ENCODE data around the gene ARID1B. TPM values are rescaled to one million over a fixed set of nuclear protein-coding genes. Genes with fewer than 3 reads are reported as not detected.

The ARID1B gene
- total RNA-seq, 2 donors from 2014 or later, result 43.9 to 44.6 TPM

DNA sequence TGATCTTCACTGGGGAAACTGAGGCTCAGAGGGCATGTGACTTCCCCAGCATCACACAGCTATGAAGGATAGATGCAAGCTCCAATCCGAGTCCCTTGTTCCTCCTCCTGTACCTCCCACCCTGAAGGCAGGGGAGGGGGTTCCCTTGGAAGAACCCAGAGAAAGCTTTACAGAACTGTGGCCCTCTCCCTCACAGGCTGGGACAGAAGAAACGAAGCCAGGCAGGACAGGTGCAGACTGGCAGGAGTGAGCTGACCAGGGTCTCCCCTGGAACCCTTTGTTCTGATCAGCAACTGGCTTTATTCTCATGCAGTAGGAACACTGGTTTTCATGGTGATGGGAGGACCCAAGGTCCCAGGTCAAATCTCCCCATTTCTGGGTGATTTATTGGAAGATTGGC is 456.0 kb downstream of the ARID1B start:
- Histone ChIP-seq H3K9me3 (no peaks in the 10 kb centered on the region), H3K36me3 (no peaks in the 10 kb centered on the region)
- TF ChIP-seq, protein P1, sequence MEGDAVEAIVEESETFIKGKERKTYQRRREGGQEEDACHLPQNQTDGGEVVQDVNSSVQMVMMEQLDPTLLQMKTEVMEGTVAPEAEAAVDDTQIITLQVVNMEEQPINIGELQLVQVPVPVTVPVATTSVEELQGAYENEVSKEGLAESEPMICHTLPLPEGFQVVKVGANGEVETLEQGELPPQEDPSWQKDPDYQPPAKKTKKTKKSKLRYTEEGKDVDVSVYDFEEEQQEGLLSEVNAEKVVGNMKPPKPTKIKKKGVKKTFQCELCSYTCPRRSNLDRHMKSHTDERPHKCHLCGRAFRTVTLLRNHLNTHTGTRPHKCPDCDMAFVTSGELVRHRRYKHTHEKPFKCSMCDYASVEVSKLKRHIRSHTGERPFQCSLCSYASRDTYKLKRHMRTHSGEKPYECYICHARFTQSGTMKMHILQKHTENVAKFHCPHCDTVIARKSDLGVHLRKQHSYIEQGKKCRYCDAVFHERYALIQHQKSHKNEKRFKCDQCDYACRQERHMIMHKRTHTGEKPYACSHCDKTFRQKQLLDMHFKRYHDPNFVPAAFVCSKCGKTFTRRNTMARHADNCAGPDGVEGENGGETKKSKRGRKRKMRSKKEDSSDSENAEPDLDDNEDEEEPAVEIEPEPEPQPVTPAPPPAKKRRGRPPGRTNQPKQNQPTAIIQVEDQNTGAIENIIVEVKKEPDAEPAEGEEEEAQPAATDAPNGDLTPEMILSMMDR (IDR thresholded peaks at IDR 0.05), result no peak

DNA sequence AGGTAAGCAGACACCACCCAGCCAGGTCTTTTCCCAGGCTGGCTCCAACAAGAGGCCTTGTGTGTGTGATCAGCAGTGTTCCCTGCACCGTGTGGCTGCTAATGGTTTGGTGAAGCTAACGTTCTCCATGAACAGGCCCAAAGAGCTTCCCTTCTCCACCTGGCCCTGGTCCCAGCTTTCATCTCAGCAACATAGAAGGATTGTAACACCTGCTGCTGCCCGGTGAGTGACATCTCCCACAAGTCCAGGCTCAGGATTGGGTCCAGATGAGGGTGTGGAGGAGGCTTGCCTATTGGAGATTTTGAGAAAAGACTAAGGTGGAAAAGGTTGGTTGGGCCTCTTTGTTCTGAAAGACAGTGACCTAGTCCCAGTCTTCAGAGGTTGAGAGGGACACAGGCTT is 456.5 kb downstream of the ARID1B start:
- peaks cover 0 to 21% of the 10 kb centered on the region in 2 donors for H3K4me1 ChIP-seq
- no peaks in the 10 kb centered on the region for H3K36me3 ChIP-seq
- DNase-seq (ENCODE audit: low spot score), result no peak
- H3K27ac ChIP-seq, result no peak overlapping the region
- no peaks in the 10 kb centered on the region for H3K9me3 ChIP-seq
- H3K27me3 ChIP-seq, result no peaks in the 10 kb centered on the region
- TF ChIP-seq, protein P1 (IDR thresholded peaks at IDR 0.05), result no peak
- H3K4me3 ChIP-seq, result no peak overlapping the region

More for the DNA sequence above, 456.0 kb downstream of the ARID1B start:
- no peak for DNase-seq (ENCODE audit: low spot score)
- no peak overlapping the region for H3K27ac ChIP-seq
- peaks cover 0 to 21% of the 10 kb centered on the region in 2 donors for H3K4me1 ChIP-seq
- no peak overlapping the region for H3K4me3 ChIP-seq
- no peaks in the 10 kb centered on the region for H3K27me3 ChIP-seq

DNA sequence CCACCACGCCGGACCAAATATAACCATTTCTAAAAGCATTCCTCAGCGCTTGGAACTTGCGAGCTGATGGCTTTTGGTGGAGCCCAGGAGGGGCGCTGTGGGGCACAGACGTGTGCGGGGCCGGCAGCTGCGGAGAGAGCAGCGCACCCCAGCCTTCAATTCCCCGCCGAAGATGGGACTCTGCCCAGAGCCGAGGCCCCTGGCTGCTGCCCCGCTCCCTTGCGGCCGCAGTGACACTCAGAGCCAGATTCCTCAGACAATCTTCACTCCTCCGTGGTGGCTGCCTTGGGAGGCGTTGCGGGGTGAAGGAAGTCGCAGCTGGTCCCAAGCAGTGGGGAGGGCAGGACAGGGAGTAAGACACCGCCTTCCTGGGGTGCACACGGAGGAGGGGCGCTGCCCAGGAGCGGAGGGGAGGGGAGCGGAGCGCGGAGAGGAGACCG is 458.4 kb downstream of the ARID1B start:
- Histone ChIP-seq H3K9me3 (no peaks in the 10 kb centered on the region), H3K27me3 (no peaks in the 10 kb centered on the region), H3K4me1 (peaks cover 0 to 29% of the 10 kb centered on the region in 2 donors), H3K4me3 (peak overlapping the region; percentile 56 to 66), H3K36me3 (no peaks in the 10 kb centered on the region), H3K27ac (peak overlapping the region; percentile 71 to 75)
- TF ChIP-seq, protein P1 (IDR thresholded peaks at IDR 0.05), result peak; percentile 69 to 73
- peak; percentile 75 for DNase-seq (ENCODE audit: low spot score)

DNA sequence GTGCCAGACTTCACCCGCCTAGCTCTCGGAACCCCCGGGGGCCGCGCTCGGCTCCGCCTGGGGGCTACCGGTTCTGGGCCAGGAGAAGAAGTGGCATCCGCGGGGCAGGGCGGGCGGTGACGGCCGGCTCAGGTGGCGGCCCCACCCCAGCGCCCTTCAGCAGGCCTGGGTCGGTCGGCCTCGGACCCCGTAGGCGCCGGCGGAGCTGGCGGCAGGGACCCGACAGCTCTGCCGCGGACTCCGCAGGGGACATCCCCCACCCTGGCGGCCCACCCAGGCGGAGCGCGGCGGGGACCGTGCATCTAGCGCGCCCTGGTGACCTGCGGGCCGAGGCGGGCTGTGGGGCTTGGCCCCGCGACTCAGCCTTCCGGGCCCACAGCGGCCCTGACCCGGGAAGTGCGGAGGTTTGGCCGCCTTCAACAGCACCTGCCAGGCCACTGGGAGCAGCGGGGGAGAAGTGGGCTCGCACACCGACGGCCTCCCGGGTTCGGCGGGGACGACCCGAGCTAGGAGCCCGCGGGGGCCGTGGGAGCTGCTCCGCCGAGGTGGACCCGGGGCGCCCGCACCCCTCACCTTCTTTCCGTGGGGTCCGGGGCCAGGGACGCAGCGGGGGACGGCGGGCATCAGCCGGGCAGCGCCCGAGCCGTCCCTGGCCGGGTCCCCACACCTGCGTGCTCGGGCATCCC is 459.0 kb downstream of the ARID1B start:
- H3K27ac ChIP-seq, result peak overlapping the region; percentile 71 to 75
- peak overlapping the region; percentile 56 to 66 for H3K4me3 ChIP-seq
- no peak for DNase-seq (ENCODE audit: low spot score)

DNA sequence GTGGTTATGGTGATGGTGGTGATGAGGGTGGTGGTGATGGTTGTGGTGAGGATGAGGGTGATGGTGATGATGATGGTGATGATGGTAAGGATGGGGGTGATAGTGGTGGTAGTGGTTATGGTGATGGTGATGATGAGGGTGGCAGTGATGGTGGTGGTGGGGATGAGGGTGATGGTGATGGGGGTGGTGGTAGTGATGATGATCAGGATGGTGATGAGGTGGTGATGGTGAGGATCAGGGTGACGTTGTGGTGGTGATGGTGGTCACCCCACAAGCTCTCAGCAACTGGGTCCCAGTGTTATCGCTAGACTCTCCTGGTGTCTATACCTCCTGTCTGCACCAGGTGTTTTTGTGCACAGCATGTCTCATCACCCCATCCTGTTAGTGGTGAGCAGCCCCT is 461.2 kb downstream of the ARID1B start:
- Histone ChIP-seq H3K9me3 (no peaks in the 10 kb centered on the region), H3K27ac (no peak overlapping the region), H3K4me1 (peaks cover 0 to 35% of the 10 kb centered on the region in 2 donors), H3K4me3 (no peak overlapping the region), H3K27me3 (no peaks in the 10 kb centered on the region), H3K36me3 (no peaks in the 10 kb centered on the region)
- TF ChIP-seq, protein P1 (IDR thresholded peaks at IDR 0.05), result no peak
- no peak for DNase-seq (ENCODE audit: low spot score)

More for the DNA sequence above, 459.0 kb downstream of the ARID1B start:
- TF ChIP-seq, protein P1 (IDR thresholded peaks at IDR 0.05), result no peak
- Histone ChIP-seq H3K36me3 (no peaks in the 10 kb centered on the region), H3K4me1 (peaks cover 0 to 31% of the 10 kb centered on the region in 2 donors), H3K9me3 (no peaks in the 10 kb centered on the region), H3K27me3 (no peaks in the 10 kb centered on the region)
